Erythroblast (primary cell): ENCODE measurements around the gene TBC1D1.

Source experiments
- GATA1 ChIP-seq: IDR thresholded peaks from 2 replicates; pipeline ENCODE4 v1.6.1; 2011; ENCODE audit warnings: low read depth, mild to moderate bottlenecking, control low read depth, low read length, moderate library complexity
- POLR2A ChIP-seq: IDR thresholded peaks from 2 replicates; pipeline ENCODE4 v1.6.1; 2011; ENCODE audit warnings: mild to moderate bottlenecking, low read length

DNA sequence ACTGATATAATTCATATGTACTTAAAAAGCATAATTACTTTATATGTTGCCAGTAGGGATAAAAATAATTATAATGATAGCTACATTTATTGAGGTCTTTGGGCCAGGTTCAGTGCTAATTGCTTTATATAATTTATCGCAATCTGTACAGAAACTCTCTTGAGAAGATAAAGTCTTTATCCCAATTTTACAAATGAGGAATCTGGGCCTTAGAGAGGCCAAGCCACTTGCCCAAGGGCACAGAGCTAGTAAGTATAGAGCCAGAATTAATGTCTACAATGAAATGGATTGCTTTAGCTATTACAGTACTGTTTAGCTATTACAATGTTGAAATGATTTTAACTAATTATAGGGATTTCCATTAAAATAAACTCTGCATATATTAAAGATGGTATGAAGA is 30.6 kb upstream of the TBC1D1 start:
- TF ChIP-seq POLR2A = no peak
- no peak for TF ChIP-seq GATA1
